ENCODE measurements around the gene MGRN1.

The MGRN1 gene

GRCh38 chr16:4604401-4604800 lies 20.2 kb upstream of the MGRN1 start:
- DNase-seq (ENCODE audit: low read depth, low spot score), result no peak

- no peak for DNase-seq (ENCODE audit: low read depth, low spot score)
Observed at GRCh38 chr16:4606354-4606753, 18.3 kb upstream of the MGRN1 start.

GRCh38 chr16:4607841-4608703 lies 16.6 kb upstream of the MGRN1 start:
- no peak for DNase-seq (ENCODE audit: low read depth, low spot score)

- no peak for DNase-seq (ENCODE audit: low read depth, low spot score)
Observed at GRCh38 chr16:4608704-4608980, 16.0 kb upstream of the MGRN1 start.

- no peak for DNase-seq (ENCODE audit: low read depth, low spot score)
Observed at GRCh38 chr16:4609200-4610010, 15.2 kb upstream of the MGRN1 start.

- no peak for DNase-seq (ENCODE audit: low read depth, low spot score)
Observed at GRCh38 chr16:4610011-4611005, 14.3 kb upstream of the MGRN1 start.

GRCh38 chr16:4611337-4612021 lies 13.1 kb upstream of the MGRN1 start:
- DNase-seq (ENCODE audit: low read depth, low spot score), result no peak

GRCh38 chr16:4612474-4612931 lies 12.1 kb upstream of the MGRN1 start:
- peak; percentile 69 for DNase-seq (ENCODE audit: low read depth, low spot score)

GRCh38 chr16:4612977-4613635 lies 11.5 kb upstream of the MGRN1 start:
- peak; percentile 89 for DNase-seq (ENCODE audit: low read depth, low spot score)

GRCh38 chr16:4613636-4614570 lies 10.7 kb upstream of the MGRN1 start:
- DNase-seq (ENCODE audit: low read depth, low spot score), result peak; percentile 51

- DNase-seq (ENCODE audit: low read depth, low spot score), result peak; percentile 86
Observed at GRCh38 chr16:4614571-4615383, 9.8 kb upstream of the MGRN1 start, which contains the start of gene UBALD1. Gene UBALD1, minus strand, starts transcription at chr16:4614888. Its CDS starts 91 bp downstream, at chr16:4614797.

- no peak for DNase-seq (ENCODE audit: low read depth, low spot score)
Observed at GRCh38 chr16:4615384-4616046, 9.1 kb upstream of the MGRN1 start.

- DNase-seq (ENCODE audit: low read depth, low spot score), result peak; percentile 99
Observed at GRCh38 chr16:4616047-4616811, 8.4 kb upstream of the MGRN1 start.

- DNase-seq (ENCODE audit: low read depth, low spot score), result no peak
Observed at GRCh38 chr16:4617880-4618279, 6.7 kb upstream of the MGRN1 start.

- no peak for DNase-seq (ENCODE audit: low read depth, low spot score)
Observed at GRCh38 chr16:4618645-4619418, 5.8 kb upstream of the MGRN1 start.

GRCh38 chr16:4623593-4623992 lies 1.0 kb upstream of the MGRN1 start:
- no peak for DNase-seq (ENCODE audit: low read depth, low spot score)

Measured in ELF-1 (cell line).